ENCODE results near the gene TTLL9.

TTLL9 gene

DNA sequence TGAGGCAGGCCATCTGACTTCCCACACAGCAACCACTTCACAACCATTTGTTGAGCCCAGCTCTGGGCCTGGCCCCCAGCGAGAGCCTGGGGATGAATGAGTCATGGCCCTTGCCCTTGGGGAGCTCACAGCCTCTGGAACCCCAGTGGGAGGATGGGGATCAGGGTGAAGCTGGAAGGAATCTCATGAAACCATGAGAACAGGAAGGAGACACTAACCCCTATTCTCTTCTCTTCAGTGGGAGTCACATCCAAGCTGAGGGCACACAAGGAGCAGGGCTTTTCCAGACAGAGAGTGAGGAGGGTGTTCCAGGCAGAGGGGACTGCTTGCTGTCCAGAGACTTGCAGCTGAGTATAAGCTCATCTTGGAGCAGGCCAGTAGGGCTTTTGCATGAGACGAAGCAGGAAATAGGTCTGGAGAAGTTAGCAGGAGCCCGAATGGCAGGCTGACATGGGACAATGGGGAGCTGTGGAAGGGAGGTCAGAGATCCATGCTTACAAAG lies 32.5 kb upstream of the TTLL9 start:
- DNase-seq = no peak

DNA sequence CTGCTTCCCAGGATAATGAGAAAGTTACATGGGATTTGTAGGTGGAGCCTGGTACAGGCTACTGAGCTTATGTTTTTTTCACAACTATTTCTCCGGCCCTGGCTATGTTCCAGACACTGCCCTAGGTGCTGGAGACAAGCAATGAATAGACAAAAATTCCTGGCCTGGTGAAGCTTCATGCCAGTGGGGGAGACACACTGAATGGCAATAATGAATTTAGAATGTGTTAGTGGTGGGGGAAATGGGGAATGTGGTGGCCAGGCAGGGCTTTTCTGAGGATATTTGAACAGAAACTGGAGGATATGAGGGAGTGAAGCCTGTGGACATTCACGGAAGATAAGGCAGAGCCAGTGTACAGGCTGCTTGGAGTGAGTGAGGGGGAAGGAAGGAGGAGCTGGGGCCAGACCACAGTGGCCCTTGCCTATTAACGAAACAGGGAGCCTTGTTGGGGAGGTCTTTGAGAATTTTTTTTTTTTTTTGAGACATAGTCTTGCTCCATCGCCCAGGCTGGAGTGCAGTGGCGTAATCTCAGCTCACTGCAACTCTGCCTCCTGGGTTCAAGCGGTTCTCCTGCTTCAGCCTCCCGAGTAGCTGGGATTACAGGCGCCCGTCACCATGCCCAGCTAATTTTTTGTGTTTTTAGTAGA lies 31.7 kb upstream of the TTLL9 start:
- DNase-seq = no peak

DNA sequence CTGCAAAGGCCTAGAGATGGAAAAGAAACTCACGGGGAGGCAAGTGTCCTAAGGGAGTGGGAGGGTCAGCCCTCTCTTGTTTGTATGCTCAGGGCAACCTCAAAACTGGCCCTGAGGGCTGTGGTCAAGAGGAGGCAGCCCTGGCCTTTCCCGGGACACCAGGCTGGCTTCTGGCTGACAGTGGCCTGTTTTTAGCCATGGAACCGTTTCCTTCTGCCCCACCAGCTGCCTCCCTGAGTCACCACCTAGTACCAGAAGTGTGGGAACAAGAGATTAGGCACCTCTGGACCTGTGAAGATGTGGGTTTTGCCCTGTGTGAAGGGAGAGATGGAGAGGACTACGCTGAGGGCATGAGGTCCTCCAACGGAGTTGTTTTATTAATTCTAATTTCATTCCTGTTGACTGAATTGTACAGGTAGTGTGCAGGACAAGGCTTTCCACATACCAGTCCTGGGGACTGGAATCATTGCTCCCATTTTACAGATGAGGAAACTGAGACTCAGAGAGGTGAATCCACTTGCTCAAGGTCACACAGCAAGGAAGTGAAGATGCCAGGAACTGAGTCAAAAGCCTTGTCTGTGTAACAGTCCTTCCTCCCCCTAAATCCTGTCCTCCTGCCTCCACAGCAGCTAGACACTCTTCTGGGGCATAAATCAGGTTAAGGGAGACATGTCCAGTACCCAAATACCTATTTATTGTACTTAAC lies 30.5 kb upstream of the TTLL9 start:
- no peak for DNase-seq

DNA sequence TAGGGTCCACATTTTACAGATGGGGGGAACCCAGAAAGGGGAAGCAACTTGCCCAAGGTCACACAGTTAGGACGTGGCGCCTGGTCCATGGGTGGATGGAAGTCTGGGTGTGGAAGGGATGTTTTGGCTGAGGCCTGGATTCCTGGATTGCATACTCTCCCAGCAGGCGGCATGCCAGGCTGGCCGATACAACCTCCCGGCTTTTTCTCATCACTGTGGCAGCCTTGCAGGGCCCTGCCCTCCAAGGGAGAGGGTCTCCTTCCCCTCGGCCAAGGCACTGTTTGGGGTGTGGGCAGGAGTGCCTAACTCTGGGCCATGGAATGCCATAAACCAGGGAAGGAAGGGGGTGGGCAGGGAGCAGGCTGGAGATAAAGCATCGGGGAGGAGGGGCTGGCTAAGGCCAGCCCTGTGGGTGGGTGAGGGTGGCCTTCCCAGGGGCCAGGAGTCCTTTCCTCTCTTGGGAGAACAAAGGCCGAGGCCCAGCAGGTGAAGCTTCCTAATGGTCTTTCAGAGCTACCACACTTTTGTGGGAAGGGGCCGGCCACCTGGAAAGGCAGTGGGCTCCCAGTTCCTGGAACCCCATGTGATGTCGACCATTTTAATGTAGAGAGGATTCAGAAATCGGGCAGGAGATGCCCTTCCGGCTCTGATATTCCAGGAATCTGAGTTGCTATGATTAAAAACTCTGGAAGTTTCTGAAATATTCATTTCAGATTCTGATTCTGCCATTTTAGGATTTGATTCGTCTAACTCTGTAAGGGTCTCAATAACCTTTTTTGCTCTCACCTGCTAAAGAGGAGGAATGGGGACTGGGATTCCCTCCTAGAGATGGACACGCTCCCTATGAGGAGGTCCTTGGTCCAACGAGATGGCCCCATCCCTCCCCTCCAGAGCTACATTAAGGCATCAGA lies 29.3 kb upstream of the TTLL9 start:
- no peak for DNase-seq

DNA sequence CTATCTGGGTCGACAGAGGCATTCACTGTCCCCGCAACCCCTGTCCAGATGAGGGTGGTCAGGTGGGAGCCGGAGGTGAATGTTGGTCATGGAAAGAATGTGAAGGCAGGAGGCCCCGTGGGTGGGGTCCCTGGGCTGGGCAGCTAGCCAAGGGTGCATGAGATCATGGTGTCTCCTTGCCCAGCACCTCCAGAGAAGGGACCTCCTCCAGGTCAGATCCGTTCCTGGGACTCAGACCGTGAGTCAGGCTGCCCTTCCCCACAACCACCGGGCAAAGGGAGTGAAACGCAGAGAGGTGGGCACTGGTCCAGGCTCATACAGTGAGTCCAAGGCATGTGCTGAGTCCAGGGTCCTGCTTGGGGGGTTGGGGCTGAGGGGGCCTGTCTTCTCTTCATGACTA lies 28.5 kb upstream of the TTLL9 start:
- no peak for DNase-seq

DNA sequence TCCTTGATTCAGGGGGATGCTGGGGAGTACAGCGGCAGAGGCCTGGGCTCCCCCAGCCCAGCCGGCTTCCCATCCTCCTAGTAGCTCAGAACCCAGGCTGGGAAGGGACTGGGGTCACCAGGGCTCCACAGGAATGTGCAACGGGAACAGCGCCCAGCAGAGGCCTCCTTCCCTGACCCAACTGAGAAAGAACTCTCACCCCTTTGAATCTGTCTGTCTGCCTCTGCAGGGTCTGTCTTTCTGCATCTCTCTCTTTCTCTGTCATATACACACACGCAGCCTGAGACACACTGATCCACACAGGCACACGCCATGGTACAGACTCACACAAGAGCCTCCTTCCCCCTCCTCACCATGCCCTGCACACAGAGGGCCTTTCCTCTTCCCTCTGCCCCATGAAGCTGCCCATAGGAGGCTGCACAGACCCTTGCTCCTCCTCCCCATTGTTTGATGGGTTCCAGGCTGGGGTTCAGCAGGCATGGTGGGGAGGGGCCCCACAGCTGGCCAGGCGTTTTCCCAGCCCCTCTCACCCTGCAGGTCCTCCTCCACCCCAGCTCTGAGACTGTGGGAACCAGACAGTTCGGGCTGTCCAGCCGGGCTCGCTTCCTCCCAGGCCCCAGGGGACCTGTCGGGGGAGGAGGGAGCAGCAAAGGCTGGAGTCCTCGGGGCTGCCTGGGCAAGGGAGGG lies 27.8 kb upstream of the TTLL9 start:
- DNase-seq = no peak

DNA sequence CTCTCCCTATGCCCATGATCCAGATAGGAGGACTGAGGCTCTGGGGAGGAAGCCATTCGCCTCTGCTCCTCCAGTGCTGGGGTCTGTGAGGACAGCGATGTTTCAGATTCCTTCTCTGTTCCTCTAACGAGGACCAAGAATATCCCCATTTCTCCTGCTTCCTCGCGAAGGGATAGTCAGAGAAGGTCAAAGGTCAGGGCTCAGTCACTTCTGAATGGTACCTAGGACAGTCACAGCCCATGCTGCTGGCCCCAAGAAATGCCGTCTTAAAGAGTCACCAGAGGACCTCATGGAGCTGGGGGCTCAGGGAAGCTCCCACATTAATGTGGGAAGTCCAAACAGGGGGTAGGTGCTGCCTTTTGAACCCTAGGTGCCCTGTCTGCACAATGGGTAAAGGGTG lies 27.1 kb upstream of the TTLL9 start:
- DNase-seq = no peak

DNA sequence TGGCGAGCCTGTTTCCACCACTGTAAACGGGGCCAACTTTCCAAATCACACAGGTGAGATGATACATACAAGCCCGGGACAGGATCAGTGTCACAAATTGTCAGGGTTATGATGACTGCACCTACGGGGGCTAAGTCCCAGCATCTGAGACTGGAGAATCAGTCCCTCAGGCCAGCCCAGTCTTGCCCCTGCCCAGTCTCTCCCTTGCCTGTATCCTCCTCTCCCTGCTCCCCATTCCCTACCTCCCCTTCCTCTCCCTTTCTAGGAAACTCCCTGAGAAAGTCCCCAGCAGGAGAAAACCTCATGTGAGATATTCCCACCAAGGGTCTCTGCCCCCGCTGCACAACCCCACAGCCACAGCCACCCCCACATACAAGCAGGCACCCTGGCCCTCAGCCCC lies 26.6 kb upstream of the TTLL9 start:
- DNase-seq = no peak

DNA sequence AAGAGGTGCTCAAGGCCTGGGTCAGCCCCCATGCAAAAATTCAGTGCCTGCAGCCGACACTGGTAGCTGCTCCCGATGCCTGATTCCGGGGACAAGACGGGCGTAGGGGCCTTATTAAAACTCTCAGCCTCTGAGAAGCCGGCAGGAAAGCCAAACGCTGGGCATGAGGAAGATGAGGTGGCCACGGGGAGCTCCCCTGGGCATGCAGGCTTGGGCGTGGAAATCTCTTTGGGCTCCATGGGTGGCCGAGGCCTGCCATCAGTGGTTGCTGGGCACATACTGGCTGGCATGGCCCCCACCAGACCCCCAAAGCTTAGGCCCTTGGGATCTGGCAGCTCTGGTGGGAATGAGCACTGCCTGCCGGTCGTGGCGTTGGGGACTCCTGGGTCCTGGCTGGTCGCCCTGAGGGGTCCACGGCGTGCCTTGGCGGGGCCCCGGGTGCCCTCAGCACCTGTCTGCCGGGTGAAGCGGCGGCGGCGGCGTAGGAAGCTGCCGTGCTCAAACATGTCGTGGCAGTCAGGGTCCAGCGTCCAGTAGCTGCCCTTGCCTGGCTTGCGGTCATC lies 25.6 kb upstream of the TTLL9 start:
- no peak for DNase-seq

DNA sequence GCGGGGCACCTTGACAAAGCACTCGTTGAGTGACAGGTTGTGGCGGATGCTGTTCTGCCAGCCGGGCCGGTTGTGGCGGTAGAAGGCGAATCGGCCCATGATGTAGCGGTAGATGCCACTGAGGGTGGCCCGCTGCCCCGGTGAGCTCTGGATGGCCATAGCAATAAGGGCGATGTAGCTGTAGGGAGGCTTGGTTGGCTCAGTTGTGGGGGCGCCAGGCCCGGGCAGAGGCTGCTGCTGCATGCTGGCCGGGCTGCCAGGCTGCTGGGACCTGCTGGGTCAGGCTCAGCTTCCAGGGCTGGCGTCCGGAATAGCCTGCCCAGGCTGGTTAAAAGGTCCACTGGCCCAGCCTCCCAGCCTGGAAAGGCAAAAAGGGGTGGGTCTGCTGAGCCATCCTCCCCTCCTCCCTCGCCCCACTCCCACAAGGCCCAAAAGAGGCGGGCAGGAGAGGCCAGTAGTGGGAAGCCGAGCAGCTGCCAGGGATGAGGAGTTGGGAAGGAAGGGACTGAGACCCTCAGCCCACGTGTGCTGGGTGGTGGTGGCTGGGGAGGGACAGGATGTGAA lies 25.1 kb upstream of the TTLL9 start, which contains the start of gene FOXS1:
Gene FOXS1, minus strand, starts transcription at position 305 of the 564 bp plus-strand sequence. Its CDS starts 62 bp downstream, at position 243.
- DNase-seq = no peak

DNA sequence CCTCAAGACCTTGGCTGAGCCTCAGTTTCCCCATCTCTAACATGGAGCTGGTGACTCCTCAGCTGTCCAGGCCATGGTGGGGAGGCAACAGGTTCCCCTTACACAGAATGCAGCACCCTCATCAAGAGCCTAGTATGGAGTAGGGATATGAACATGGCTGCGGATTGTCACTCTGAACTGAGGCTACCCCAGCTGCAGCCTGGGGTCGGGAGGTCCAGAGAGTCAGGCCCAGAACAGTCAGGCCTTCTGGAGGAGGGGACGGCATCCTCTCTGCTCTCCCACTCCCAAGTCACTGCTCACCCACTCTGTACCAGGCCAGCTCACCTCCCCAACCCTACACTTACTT lies 23.7 kb upstream of the TTLL9 start:
- no peak for DNase-seq

DNA sequence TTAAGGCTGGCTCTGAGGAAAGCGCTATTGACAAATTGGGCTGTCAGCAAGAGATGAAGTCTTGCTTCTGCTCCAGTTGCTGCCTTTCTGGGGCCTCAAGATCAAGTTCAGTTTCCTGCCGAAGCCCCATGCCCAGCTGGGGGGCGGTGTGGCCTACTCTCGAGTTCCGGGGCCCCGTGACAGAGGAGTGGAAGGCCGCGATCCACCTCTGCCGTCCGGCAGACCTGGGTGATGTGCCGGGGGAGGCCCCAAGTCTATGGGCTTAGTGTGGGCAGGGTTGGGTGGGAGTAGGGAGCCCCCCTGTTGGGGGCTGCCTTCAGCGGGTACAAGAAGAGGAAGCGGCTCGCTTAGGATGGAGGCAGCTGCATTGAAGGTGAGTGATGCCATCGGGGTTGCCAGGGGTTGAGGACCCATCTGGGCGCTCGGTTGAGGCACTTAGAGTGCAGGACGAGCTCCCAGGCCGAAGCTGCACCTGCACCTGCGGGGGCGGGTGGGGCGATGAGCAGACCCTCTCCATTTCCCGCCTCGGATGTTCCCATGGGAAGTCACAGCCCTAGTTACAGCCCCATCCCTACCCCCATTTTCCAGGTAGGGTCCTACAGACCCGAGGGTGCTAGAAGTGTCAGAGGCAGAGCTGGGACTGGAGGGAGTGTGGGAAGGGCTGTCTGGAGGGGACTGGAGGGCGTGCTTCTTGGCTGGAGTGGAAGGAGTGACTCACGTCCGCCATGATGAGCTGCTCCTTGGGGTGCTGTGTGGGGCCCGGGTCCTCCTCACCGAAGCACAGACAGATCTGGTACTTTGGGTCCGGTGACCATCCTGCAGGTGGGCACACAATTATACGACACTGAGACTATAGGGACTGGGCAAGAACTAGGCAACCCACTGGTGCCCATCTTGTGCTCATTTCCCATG lies 22.1 kb upstream of the TTLL9 start:
- no peak for DNase-seq

DNA sequence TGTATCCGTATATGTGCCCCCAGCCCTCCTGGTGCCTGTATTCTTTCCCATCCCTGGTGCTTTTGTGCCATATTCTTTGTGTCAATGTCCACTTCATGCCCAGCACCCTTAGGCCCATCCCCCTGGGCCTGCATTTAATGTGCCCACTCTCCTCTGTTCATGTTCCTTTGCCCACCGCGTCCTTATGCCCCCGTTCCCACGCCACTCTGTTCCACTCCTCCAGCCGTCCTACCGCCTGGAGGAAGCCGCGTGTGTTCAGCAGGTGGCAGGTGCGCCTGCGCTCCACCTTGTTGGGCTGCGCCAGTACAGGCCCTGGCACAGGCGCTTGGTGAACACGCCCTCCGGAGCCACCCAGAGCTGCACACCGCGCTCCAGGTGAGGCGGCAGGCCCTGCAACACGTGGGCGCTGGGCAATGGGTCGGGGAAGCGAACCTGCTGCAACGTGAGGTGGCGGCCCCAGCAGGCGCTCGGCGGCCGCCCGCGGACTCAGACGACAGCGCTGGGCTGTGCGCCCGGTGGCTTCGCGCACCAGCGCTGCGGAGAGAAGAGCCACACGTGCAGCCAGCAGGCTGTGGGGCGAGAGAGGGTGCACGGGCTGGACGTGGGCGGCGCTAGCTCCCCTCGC lies 21.0 kb upstream of the TTLL9 start:
- no peak for DNase-seq

DNA sequence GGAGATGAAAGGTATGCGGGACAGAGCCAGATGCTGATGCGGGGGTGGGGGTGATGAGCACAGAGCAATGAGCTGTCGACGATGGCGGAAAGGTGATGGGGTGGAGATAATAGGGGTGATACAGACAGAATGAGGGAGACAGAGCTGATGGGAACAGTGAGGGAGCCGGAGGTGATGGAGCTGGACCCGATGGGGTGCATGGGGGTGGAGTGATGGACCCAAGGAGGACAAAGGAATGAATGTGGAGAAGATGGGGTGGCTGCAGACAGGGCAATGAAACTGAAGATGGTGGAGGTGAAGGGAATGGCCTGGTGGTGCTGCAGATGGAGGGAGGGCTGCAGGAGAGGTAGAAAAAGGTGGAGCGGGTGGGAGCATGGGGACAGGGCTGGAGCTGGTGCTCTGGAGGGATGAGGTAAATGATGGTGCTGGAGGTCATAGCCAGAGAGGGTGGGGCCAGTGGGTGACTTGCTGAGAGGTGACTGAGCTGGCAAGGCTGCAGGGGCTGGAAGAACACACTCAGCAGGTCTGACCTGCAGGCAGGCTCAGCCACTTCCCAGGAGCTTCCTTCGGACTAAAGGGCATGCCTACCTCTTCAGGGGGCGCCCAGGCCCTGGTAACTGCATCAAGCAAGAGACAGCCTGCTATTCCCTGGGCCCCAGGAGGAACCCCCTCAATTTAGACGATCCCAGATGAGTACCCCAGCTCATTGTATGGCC lies 19.0 kb upstream of the TTLL9 start:
- no peak for DNase-seq

DNA sequence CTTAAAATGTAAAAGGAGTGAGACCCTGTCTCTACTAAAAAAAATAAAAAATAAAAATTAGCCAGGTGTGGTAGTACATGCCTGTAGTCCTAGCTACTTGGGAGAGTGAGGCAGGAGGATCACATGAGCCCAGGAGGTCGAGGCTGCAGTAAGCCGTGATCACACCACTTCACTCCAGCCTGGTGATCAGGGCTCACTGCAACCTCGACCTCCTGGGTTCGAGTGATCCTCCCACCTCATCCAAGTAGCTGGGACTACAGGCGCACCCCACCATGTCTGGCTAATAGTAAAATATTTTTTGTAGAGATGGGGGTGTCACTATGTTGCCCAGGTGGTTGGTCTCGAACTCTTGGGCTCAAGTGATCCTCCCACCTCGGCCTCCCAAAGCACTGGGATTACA lies 17.0 kb upstream of the TTLL9 start:
- no peak for DNase-seq

DNA sequence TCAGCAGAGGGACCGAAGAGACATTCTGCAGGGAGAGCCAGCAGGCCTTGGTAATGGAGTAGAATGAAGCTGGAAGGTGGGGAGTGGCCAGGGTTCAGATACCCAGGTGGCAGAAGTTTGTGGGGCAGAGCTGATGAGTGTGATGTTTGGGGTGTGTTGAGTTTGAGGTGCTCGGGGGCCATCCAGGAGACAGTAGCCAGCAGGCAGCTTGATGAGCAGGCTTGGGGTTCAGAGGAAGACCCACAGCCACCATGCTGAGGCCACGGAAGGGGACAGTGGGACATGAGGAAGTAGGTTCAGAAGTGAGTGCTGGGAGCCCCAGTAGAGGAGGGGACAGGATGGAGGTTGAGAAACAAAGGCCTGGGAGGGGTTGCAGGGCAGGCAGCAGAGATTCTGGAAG lies 13.9 kb upstream of the TTLL9 start:
- DNase-seq = no peak

DNA sequence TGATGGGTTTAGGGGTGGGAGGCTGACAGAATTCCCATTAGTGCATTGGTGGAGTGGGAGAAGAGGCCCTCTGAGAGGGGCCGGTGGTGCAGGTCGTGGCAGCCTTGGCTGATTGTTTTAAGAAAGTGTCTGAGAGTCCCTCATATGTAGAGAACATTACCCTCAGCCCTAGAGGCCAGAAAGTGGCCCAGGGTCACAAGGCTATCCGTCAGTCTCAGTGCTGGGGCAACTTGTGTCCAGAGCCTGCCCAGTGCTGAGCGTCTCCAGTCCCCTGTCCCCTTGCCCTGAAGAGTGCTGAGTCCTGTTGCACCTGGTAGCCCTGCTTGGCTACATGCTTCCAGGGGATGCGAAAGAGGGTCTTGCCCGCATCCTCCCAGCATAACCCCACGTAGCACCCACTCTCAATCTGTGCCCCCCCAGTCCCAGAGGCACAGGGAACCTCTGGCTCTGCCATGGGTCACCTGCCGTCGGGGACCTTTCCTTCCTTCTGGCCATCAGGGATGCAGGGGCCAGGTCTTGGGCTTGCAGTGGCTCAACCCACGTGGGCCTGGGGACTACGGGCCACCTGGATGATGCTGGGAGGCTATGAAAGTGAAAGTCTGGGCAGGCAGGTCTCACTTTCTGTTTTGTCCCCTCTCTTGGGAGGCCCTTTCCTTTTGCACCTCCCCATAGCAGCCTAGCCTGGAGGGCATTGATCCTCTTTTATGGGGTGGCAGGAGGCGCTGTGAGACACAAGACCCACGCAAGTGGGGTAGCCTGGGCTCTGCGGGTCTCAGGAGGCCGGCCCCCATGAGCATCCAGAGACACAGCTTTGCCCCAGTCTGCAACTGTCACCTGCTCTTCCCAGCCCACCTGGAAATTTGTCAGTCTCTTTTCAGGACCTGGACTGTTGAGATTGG lies 12.3 kb upstream of the TTLL9 start:
- no peak for DNase-seq

DNA sequence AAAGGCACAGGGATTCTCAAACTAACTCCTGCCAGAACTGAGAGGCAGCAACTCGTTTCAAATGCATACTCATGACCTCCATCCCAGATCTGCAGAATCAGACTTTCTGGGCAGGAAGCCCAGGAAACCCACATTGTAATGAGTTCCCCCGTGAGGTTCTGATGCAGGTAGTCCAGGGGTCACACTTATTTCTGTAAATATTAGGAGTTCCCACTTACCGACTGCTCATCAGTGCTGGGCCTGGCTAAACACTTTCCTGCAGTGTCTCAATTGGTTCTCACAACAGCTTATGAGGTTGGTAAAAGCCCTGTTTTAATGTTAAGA lies 11.7 kb upstream of the TTLL9 start:
- no peak for DNase-seq
